Fibroblast of gingiva (primary cell): ENCODE data around the gene HDAC2.
"Not testable (repeated sequence)": the region's sequence is repeated elsewhere in the genome, so short reads cannot be mapped to it uniquely, and the experiment has no call there.

Experiments used
- DNase-seq: peaks from one replicate; pipeline ENCODE4 v3.0.0-alpha.2; 2011; ENCODE audit warnings: low read depth

The HDAC2 gene

GRCh38 chr6:113970805-113971676, at the start of gene HDAC2:
Gene HDAC2 (minus strand): TSS chr6:113971148. CDS start chr6:113970908, 240 bp downstream.
- peak; percentile 77 for DNase-seq

GRCh38 chr6:114020196-114020595, 49.2 kb upstream of the HDAC2 start:
- DNase-seq, result no peak

DNA sequence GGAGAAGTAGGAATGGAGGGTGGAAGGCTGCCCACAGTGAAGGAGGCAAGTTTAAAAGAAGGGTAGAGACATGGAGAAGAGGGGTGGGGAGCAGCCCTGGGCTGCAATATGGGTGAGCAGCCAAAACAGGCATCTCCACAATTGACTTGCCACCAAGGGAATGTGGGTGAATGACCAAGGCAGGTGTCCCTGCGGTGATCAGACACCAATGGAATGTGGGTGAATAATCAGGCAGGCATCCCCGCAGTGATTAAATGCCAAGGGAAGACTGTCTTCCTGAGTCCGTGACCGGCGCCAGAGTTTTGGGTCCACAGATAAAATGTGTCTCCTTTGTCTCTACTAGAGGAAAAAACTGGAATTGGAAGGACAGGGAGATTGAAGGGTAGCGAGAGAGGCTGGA, 46.2 kb upstream of the HDAC2 start:
- not testable (repeated sequence) for DNase-seq

DNA sequence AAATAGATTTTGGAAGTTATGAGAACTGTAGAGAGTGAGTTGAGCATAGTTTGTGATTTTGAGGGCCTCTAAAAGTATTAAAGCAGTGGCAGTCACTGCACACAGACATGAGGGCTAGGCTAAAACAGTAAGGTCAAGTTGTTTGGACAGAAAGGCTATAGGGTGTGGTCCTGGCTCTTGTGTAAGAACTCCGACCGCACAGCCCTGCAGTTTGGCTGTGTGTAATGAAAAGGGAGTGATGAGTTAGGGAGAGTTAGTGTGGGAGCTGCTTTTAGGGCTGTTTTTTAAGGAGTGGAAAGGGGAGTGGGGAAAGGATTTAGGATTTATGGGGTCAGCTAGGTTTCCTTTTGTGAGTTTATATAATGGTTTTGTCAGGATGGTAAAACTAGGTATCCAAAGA, 43.2 kb upstream of the HDAC2 start:
- peak; percentile 20 for DNase-seq

DNA sequence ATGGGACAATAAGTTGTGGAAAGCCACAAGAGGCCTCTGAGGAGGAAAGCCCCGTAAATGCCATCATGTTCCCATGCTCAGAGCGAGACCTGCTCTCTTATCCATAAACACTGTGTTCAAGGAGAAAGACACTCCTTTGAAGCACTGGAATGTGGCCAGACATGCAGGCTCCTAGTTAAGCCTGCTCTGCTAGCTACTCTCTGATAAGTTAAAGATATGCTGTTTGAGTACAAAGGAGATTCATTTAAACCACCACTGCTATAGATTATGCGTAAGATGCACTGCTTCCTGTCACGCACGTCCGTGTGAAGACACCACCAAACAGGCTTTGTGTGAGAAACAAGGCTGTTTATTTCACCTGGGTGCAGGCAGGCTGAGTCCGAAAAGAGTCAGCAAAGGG, 40.5 kb upstream of the HDAC2 start:
- DNase-seq, result not testable (repeated sequence)

- no peak for DNase-seq
Observed at GRCh38 chr6:114010540-114010939, 39.6 kb upstream of the HDAC2 start.

DNA sequence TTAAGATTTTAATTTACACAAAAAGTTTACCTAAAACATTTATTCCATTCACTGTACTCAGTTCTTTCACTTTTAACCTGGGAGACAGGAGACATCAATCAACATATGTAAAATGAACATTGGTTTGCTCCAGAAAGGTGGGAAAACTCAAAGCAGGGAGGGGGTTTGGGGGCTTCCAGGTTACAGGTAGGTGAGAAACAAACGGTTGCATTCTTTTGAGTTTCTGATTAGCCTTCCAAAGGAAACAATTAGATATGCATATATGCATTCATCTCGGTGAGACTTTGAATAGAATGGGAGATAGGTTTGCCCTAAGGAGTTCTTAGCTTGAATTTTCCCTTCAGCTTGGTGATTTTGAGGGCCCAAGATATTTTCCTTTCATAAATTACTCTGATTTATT, 38.2 kb upstream of the HDAC2 start:
- no peak for DNase-seq

- no peak for DNase-seq
Observed at GRCh38 chr6:114008331-114008730, 37.4 kb upstream of the HDAC2 start.

DNA sequence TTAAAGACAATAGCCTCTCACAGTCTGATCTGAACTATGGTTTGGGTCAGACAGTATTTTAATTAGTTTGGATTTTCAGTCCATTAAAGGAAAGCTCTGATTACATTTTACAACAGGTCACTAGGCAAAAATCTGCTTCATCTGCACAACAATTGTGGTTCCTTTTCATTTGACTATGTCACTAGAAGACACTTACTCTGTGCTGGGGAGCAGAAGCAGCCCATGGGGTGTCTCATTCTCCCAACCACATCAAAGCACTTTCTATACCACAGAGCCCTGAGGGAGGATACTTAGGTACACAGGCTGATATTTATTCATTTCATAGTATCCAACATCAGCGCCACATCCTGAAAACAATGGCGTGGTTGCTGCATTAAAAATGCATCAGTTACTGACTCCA, 36.6 kb upstream of the HDAC2 start:
- no peak for DNase-seq

DNA sequence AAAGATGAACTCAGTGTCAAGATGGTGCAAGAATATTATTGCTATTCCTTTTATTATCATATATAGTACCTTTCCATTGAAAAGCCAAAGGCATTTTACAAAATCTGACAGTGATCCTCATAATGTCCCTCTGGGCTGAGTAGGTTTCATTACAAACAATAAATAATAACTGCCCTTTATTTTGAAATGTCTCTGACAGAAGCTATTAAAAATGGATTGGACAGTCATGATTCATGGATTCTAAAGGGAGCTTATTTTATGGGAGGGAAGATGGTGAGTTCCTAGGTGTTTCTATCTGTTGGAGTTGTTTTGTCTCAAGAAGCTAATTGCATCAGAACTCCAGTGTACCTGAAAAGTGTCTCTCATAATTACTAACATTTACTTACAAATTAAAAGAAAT, 30.4 kb upstream of the HDAC2 start:
- DNase-seq, result no peak

DNA sequence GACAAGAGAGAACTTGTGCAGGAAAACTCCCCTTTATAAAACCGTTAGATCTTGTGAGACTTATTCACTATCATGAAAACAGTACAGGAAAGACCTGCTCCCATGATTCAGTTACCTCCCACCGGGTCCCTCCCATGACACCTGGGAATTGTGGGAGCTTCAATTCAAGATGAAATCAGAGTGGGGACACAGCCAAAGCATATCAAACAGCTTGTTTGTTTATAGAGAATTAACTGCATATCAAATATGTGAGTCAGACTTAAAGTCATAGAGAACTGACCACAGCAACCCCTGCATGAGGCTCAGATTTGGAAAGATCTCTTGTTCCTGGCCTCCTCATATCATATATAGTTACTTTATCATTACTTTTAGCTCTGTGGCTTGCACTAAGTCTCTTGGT, 29.1 kb upstream of the HDAC2 start:
- peak; percentile 40 for DNase-seq

DNA sequence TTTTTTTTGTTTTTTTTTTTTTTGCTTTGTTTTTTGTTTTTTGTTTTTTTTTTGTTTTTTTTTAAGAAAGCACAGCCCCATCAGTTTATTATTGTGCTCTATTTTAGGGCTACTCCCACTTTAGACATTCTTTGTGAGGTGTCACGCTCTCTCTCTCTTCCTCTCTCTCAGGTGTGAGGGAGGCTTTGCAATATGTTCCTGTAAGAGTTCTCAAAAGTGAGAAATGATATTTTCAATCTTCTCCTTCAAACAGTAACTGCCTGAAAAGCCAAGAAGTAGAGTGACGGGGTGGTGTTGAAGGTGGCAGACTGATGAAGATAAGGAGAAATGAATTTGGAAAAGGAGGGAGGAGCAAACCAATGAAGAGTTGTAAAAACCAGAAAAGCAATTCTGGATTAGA, 28.3 kb upstream of the HDAC2 start:
- no peak for DNase-seq

GRCh38 chr6:113998811-113999210, 27.9 kb upstream of the HDAC2 start:
- DNase-seq, result no peak

GRCh38 chr6:113997116-113997515, 26.2 kb upstream of the HDAC2 start:
- peak; percentile 76 for DNase-seq

DNA sequence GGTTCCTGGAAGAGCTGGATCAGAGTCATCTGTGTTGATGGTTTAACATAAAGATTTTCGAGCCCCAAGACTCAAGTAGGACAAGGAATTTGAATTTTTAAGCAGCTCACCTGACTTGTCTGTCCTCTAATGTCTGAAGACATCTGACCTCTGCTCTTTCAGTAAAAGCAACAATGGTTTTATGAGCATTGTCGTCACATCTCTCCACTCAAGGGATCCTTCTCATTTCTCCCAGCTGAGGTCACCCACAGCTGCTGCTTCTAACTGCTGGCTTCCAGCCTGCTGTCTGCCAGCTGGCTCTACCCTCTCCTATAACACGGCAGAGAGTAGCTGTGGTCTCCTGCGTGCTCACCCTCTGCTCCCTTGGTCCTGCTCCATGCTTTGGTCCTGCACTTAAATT, 24.7 kb upstream of the HDAC2 start:
- peak; percentile 95 for DNase-seq

DNA sequence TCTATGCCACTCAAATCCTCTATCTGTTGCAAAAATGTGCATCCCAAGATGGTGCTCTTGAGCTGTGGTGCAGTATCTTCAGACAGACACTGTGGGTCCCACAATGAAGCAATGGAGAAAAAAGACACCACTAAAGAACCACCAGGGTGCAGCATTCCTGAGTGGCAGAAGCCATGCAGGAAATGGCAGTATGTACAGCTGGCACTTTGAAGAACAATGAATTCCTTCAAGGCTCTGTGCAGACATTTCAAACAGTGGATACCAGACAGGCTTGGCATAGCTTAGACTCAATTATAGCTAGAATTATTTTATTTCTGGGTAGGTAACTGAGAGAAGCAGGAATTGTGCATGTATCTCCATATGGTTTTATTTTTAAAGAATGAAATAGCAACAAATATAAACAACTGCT, 24.0 kb upstream of the HDAC2 start:
- DNase-seq, result peak; percentile 92

DNA sequence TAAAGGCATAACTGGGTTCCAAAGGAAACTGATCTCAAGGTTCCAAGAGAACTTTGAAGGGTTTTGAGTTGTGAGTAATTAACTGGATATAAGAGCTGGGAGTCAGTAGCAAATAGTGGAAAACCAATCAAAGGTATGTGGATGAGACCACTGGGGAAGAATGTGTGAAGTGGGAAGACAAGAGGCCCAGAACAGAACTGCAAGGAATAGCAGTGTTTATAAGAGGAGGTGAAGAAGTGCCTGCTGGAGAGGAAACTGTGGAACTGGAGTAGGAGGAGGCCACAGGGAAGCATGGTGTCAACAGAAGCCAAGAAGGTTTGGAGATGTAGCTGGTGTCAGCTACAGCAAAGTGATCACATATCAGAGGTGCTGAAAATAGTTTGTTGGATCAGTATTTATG, 18.7 kb upstream of the HDAC2 start:
- no peak for DNase-seq

- DNase-seq, result not testable (repeated sequence)
Observed at GRCh38 chr6:113982675-113983074, 11.7 kb upstream of the HDAC2 start.

DNA sequence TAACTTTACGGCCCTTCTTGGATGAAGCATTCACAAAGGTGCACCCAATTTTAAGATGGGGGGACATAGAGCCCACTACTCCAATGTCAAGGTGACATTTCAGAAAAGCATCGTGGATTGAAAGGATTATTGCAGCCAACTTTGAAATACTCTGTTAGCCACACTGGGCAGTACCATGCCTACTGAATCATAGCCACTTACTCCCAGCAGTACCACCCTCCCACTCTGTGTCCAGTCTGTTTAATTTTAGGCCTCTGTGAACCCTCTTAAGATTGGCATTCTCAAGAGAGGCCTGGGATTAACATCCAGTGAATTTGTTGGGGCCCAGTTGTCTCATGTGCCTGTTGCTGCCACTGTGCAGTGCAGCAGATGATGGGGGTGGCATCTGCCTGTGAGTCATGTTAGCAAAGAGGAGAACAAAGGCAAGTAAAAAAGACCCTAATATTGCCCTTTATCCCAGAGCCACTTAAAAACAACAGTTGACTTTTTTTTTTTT, 11.2 kb upstream of the HDAC2 start:
- no peak for DNase-seq

GRCh38 chr6:113980937-113981554, 10.1 kb upstream of the HDAC2 start:
- no peak for DNase-seq

DNA sequence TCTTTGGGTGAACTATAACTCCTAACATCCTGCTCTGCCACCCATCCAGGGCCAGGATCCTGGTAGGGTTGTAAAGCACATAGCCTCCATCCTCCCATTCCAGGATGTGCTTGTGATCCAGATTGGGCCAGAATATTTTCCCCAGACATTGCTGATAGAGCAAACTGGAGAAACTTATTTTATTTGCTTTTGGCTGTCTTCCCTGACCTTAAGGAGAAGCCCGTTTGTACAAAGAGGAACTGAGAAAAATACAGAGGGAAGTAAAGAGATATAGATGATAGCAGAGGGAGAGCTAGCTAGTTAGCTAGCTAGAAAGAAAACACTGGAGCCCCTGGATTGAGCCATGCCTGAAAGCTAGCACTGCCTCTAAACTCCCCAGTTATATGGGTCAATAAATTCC, 9.0 kb upstream of the HDAC2 start:
- DNase-seq, result no peak

DNA sequence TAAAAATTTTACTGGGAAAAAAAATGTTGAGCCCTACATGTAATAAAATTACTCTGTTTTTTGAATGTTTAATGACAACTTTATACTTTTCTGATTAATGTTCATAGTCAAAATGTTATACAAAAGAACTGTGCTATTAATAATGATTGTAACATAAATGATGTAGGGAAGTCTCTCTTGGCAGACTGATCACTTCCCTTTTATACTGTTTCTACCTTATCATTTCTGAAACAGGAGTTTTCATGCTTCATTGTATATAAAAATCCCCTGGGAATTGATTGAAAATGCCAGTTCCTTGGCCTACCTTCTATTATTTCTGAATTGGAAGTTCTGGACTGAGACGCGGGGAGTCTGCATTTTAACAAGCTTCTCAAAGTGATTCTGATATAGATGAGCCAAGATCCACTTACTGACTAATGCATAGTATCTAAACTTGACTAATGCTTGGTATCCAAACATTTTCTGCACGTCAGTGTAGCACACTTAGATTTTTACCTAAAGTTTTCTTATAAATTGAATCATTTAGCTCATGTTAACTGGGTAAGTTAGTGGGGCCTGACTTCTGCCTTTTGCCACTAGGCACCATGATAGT, 7.2 kb upstream of the HDAC2 start:
- DNase-seq, result no peak

DNA sequence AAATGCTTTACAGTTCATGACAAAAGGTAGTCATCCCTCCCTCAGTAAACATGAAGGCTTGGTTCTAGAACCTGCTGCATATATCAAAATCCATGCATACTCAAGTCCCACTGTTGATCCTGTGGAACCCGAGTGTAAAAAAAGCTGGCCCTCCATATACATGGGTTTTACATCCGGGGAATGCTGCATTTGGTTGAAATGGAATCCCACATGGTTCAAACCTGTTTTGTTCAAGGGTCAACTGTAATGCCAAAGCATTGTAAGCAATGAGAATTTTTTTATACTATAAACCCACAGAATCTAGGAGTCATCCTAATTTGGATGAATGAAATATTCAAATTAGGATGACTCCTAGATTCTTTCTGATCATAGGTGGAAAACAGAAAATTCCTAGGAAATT, 5.9 kb upstream of the HDAC2 start:
- DNase-seq, result no peak
